CD4-positive, alpha-beta T cell treated with Interleukin-10 for 1 hour (primary cell): ENCODE data around the gene ALDH1A2.

Experiments
- DNase-seq: peaks from one replicate; pipeline ENCODE4 v3.0.0-alpha.2; 2020

ALDH1A2 gene

DNA sequence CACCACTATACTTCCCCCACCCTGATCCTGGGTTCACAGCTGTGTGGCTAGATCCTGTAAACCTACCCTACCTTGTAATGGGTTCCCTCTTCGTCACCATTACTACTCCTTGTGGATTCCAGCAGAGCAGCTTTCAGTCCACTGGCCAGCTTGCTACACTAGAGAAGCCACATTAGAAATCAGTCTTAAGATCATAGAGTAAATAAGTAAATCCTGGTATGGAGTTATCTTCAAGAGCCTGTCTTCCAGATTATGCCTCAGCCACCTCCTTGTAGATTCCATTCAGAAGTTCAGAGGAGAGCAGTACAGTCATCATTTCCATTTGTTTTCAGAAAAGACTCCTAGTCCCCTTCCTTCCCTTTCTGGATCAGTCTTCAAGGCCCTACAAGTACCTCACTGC is 123.7 kb downstream of the ALDH1A2 start:
- DNase-seq: no peak

GRCh38 chr15:57932348-57932747 is 133.2 kb downstream of the ALDH1A2 start:
- DNase-seq: no peak

DNA sequence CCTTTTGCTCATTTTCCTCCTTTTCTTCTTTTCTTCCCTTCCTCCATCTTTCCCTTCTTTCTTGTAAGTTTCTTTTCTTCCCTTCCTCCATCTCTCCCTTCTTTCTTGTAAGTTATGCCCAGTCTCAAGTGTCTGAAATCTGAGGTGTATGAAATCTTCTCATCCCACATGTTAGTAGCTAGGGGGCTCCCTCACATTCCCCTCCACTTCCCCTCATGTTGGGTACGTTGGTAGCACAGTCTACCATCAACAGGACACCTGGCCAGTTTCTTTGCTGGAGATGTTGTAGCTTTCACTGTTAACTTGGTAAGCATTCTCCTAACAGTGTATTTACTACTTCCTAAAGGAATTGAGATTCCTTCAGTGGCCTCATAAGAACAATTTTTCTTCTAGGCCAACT is 133.9 kb downstream of the ALDH1A2 start:
- DNase-seq: no peak

DNA sequence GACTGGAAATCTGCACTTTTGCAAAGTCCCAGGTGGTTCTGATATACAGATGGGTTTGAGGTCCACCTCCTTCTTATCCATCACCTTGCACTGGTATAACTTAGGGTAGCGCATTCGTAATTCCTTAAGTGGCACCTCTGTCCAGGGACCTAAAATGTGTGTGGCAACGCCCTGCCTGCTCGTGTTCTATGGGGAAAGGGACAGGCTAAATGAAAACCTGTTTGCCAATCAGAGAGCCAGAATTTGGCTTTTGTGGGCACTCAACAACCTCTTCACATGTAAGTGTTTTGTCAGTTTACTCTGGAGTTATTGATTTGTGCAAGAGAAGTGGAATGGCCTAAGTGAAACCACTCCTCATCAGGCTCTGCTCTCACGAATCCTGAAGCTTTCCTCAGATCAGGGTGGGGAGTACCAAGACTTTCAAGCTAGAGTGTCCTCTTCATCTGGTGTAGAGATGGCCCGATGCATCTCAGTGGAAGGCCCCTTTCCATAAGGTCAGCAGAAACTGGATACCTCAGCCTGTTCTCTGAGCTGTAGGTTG is 138.3 kb downstream of the ALDH1A2 start:
- DNase-seq: no peak

DNA sequence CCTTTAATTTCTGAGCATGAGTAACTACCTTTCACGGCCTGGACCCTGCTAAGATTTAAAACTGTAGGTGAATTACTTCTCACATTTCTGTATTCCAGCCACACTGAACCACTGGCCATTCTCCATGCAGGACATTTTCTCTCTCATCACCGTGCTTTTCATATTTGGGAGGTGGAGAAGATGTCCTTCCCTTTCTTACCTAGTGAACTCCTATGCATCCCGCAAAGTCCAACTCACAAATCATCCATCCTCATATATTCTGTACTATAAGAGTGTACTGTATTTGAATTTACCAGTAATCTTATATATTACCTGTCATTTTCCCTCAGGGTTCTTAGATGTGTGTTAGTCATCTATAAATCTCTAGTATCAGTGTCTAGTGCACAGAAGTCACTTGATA is 139.9 kb downstream of the ALDH1A2 start:
- DNase-seq: no peak

DNA sequence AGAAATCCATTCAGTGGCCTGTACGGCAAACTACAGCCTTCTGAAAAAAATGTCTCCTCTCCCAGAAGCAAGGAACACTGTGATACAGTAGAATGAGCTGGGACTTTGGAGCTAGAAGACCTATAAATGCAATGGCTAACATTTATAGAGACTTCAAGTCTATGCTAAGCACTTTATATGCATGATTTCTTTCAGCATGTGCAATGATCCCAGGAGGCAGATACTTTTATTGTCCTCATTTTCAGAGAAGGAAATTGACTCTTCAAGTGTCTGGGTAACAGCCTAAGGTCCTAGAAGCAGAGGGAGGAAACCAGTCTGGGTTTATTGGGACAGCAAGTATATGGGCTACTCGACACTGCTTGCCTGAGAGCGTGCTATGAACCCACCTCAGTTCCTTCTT is 140.9 kb downstream of the ALDH1A2 start:
- DNase-seq: no peak

DNA sequence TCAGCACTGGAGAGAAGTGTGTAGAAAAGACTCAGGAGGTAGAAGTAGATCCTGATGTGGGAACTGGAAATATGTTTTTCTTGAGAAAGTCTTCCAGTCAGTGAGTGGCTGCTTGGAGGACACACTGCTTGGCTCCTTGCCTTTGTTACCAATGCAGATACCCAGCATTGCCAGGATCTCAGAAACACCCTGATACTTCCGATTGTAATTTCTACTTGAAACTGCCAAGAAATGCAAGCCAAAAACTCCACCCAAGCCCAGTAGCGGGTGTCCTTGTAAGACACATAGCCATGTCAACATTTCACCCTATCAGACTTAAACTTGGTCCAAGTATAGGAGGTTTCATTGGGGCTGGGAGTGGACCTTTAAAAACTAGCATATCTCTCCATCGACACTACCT is 141.8 kb downstream of the ALDH1A2 start:
- DNase-seq: no peak

DNA sequence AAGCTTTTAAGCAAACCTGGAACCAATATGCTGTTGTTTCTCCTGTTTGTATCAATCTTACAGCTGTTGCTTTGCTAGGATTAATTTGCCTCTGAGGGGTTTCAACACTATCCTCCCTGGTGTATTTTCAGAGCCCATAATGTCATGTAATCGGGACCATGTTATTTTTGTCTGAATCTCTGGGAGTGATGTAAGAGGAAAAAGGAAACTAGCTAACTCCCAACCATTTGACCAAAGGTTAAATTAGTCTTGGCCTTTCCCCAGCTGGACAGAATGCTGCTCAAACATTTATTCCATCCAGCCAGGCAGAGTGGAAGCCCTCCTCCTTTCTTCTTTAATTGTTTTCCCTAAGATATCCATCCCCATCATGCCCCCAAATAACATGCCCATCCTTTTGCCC is 142.2 kb downstream of the ALDH1A2 start:
- DNase-seq: no peak

DNA sequence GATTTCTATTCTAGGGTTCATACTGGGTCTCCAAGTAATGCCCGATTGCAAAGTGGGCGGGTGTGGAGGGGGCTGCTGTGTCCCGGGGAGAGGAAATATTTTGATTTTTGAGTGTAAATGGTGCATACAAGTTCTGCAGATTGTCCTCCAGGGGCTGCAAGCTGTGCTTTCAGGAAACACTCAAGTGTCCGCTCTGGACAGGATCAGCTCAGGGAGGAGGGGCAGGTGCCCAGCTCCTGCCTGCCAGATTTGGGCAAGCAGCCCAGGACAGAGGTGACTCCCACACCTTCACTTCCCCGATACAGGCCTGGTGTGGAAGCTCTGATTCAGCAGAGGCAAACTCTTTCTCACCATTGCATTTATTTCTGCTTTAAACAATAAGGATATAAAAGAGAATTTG is 142.7 kb downstream of the ALDH1A2 start:
- no peak for DNase-seq

GRCh38 chr15:57921371-57921770 is 144.1 kb downstream of the ALDH1A2 start:
- no peak for DNase-seq

DNA sequence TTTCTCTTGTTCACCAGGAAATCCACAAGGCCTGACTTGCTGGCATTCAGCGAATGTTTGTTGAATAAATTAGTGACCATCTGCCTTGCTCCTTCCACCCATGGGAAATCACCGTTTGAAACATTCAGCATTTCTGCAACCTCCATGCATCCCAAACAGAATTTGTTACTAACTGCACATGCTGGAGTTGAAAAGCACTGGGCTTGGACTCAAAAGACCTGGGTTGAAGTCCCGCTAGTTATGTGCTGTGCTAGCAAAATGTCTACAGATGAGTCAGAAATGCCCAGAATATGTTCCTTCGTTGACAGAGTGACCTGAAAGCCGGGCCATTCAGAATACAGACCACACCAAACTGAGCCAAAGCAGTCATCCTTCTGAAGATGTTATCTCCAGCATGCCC is 144.6 kb downstream of the ALDH1A2 start:
- DNase-seq: no peak

DNA sequence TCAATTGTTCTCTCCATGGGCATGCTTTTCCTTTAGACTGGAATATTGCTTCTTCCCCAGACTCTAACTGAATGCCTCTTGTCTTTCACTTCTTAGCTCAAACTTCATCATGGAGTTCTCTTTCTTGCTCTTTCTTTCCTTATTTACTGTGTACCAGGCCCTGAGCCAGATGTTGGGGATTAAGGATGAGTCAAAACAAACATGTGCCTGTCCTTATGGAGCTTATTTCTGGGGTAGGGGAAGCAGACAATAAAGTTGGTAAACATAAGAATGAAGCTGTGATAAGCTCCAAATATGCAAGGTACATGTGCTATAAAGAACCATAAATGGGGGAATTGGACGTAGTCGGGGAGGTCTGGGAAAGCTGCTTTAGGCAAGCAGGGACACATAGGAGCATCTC is 145.8 kb downstream of the ALDH1A2 start:
- DNase-seq: no peak

- no peak for DNase-seq
Measured at GRCh38 chr15:57917998-57918397, 147.5 kb downstream of the ALDH1A2 start.

DNA sequence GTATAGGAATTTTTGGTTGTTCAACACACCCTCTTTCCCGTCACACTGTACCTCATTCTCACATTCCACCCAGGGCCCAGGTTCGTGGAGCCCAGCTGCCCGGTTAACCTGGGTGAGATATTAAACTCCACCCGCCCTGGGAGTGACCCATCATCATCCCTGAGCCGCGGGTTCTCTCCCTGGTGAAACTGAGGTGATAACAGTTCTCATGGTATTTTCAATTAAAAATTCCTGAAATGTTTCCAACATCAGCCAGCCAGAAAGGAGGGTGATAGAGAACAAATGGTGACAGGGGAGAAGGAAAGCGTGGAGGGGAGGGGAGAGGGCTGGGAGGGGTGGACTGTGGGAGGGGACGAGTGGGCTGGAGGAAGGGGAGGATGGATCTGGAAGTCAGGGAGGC is 148.8 kb downstream of the ALDH1A2 start:
- no peak for DNase-seq

- DNase-seq: no peak
Measured at GRCh38 chr15:57915827-57916531, 149.5 kb downstream of the ALDH1A2 start.

- DNase-seq: no peak
Measured at GRCh38 chr15:57914350-57915055, 151.0 kb downstream of the ALDH1A2 start.

DNA sequence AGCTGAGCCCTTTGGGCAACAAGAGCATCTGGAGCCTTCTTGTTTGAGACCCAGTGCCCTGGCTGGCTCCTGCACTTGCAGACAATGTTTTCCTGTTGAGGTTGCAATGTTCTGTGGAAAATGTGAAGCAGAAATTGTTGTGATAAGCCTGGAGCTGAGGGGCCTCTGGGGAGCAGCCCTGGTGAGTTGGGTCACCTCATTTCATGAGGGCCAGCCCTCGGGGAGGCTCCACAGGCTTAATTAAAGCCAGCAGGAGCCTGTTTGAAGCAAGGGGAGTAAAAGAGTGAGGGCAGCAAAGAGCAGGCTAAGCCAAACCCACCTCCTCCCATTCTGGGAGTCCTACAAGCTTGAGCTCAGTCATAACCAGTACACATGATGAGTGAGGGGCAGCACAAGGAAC is 154.3 kb downstream of the ALDH1A2 start:
- DNase-seq: no peak

DNA sequence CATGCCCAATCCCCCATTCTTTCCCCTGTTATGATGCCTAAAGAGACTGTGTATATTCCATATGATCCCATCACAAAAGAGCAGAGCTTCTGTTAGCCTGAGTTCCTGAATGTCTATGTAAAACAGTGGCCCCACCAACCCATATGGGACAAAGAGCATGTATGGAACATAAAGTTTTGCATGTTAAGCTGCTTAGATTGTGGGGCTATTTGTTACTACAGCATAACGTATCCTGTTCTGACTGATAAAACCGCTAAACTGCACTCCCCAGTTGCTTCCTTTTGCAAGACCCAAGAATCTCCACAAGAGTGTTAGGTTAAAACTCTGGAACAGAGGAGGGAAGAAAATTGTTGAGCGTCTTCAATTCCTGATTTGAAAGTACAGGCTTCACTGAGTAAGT is 154.8 kb downstream of the ALDH1A2 start:
- no peak for DNase-seq

DNA sequence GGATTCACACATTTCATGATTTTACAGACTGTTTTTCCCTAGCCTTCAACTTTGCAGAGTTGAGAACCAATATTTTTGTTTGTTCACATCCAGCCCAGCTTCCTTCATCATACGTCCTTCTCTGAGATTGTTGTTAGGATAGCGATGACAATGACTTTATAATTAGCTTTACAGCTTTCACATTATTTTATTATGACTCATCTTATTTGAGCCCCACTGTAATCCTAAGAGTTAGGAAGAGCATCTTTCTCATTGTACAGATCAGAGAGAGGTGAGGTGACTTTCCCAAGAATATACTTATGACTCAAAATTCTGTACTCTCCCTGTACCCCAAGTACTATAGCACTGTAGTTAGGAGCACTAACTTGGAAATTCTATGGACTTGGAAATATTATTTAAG is 156.1 kb downstream of the ALDH1A2 start:
- DNase-seq: no peak

DNA sequence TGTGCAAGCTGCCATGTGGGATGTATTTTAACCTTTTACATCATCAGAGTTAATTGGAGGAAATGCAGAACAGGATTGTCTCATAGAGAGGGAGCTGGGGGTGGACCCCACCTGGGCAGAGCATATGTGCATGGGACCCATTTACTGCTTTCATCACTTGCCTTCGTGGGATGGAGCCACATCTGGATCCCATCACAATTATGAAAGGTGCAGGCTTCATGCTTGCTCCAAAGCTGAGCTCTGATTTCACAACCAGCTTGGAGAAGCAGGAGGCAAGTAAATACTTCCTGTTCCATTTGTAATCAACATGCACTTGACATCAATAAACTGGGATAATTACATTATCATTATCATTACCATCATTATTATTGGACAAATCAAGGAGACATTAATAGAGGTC is 161.9 kb downstream of the ALDH1A2 start:
- no peak for DNase-seq
